WTC11 (cell line): ENCODE data around the gene MT1B.

Source experiments
- ATF2 ChIP-seq: sonication (generic); formaldehyde crosslinking; IDR thresholded peaks from 2 replicates; pipeline ENCODE4 v1.8.1; 2022; ENCODE audit warnings: low read depth, missing genetic modification reagents, borderline replicate concordance
- CTCF ChIP-seq: fragments of 200-600 bp; IDR thresholded peaks from 2 replicates; pipeline ENCODE4 v1.8.0; 2022; ENCODE audit warnings: antibody characterized with exemption
- FOXJ3 ChIP-seq: sonication (generic); formaldehyde crosslinking; IDR thresholded peaks from 2 replicates; pipeline ENCODE4 v1.9.0; 2021; ENCODE audit warnings: missing genetic modification reagents, mild to moderate bottlenecking, borderline replicate concordance
- FOXK1 ChIP-seq: sonication (generic); formaldehyde crosslinking; IDR thresholded peaks from 2 replicates; pipeline ENCODE4 v1.8.0; 2022; ENCODE audit warnings: mild to moderate bottlenecking, moderate library complexity, missing genetic modification reagents
- NR3C1 ChIP-seq: sonication (generic); formaldehyde crosslinking; conservative IDR thresholded peaks from 2 replicates; pipeline ENCODE4 v1.8.1; 2023; ENCODE audit warnings: low read depth, mild to moderate bottlenecking, missing genetic modification reagents
- PRRX2 ChIP-seq: fragments of 250-450 bp; sonication (Bioruptor Pico); IDR thresholded peaks from 2 replicates; pipeline ENCODE4 v1.8.0; 2021; ENCODE audit warnings: mild to moderate bottlenecking
- SMAD3 ChIP-seq: sonication (generic); formaldehyde crosslinking; IDR thresholded peaks from 2 replicates; pipeline ENCODE4 v1.8.0; 2022; ENCODE audit warnings: missing genetic modification reagents, mild to moderate bottlenecking, borderline replicate concordance
- SP1 ChIP-seq: sonication (generic); formaldehyde crosslinking; conservative IDR thresholded peaks from 2 replicates; pipeline ENCODE4 v1.8.1; 2022; ENCODE audit warnings: missing genetic modification reagents
- TEAD4 ChIP-seq: sonication (generic); formaldehyde crosslinking; IDR thresholded peaks from 2 replicates; pipeline ENCODE4 v1.8.0; 2022; ENCODE audit warnings: mild to moderate bottlenecking, missing genetic modification reagents
- TF ChIP-seq, protein P1 (sequence below): sonication (generic); formaldehyde crosslinking; IDR thresholded peaks from 2 replicates; pipeline ENCODE4 v1.8.1; 2022; ENCODE audit warnings: mild to moderate bottlenecking, missing genetic modification reagents, moderate library complexity, borderline replicate concordance
- TF ChIP-seq, protein P2 (sequence below): sonication (generic); formaldehyde crosslinking; IDR thresholded peaks from 2 replicates; pipeline ENCODE4 v1.8.0; 2022; ENCODE audit warnings: mild to moderate bottlenecking, missing genetic modification reagents

DNA sequence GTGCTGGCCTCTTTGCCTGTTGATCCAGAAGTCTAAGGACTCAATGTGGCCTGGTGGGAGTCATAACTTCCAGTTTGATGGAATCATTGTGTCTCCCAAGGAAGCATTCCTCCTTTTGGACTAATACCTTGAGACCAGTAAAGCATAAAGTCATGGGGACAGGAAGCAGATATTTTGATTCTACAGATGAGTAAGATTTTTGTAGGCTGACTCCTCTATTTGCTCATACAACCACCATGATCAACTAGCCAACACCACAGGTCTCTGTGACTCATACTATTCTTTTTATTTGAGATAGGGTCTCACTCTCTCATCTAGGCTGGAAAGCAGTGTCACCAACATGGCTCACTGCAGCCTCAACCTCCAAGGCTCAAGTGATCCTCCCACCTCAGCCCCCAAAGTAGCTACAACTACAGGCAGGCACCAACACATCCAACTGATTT is 37.1 kb upstream of the MT1B start:
- TF ChIP-seq, protein P1, sequence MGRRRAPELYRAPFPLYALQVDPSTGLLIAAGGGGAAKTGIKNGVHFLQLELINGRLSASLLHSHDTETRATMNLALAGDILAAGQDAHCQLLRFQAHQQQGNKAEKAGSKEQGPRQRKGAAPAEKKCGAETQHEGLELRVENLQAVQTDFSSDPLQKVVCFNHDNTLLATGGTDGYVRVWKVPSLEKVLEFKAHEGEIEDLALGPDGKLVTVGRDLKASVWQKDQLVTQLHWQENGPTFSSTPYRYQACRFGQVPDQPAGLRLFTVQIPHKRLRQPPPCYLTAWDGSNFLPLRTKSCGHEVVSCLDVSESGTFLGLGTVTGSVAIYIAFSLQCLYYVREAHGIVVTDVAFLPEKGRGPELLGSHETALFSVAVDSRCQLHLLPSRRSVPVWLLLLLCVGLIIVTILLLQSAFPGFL (CRISPR knock-in tag): no peak
- TF ChIP-seq SMAD3 (CRISPR knock-in tag) (no peak), PRRX2 (no peak), FOXK1 (CRISPR knock-in tag) (no peak), NR3C1 (no peak), CTCF (no peak), ATF2 (CRISPR knock-in tag) (no peak), TEAD4 (CRISPR knock-in tag) (no peak), SP1 (CRISPR knock-in tag) (no peak), FOXJ3 (CRISPR knock-in tag) (no peak)
- TF ChIP-seq, protein P2, sequence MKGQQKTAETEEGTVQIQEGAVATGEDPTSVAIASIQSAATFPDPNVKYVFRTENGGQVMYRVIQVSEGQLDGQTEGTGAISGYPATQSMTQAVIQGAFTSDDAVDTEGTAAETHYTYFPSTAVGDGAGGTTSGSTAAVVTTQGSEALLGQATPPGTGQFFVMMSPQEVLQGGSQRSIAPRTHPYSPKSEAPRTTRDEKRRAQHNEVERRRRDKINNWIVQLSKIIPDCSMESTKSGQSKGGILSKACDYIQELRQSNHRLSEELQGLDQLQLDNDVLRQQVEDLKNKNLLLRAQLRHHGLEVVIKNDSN (CRISPR knock-in tag): no peak
